IMR-90 (cell line): Measurements from ENCODE around the gene SIRT2. TPM values are rescaled to one million over a fixed set of nuclear protein-coding genes. Genes with fewer than 3 reads are reported as not detected.
A peak's percentile ranks its signal among the peaks of the same experiment; 100 is the strongest.

Source experiments
- ATAC-seq: fragments of 200-7000 bp; cut with Tn5 transposase; 2 replicates; pipeline ENCODE4 v1.9.1; 2020; ENCODE audit warnings: low read depth, mild to moderate bottlenecking, moderate library complexity
- BruUV-seq: library from RNA; stranded (reverse); fragments of 400-500 nt; replicated peaks from 2 replicates; lab custom pipeline; 2021; lab: Mats Ljungman, UMichigan
- CTCF ChIA-PET: fragments of 300-600 bp; formaldehyde crosslinking; extraction: SDS; loops from one replicate; lab custom pipeline; 2021; ENCODE audit warnings: antibody characterized with exemption; lab: Yijun Ruan, JAX
- POLR2A ChIA-PET: fragments of 300-600 bp; sonication (Branson Sonifier 250); formaldehyde crosslinking; loops from one replicate; lab custom pipeline; 2022; ENCODE audit warnings: antibody characterized with exemption; ENCODE audit not compliant: unreplicated experiment; lab: Charles Lee
- DNase-seq: peaks from one replicate; pipeline ENCODE4 v3.0.0; 2013
- H2AFZ ChIP-seq: replicated peaks from 2 replicates; pipeline ENCODE3; 2013; ENCODE audit warnings: low read length, mild to moderate bottlenecking; ENCODE audit not compliant: poor library complexity
- H2AK5ac ChIP-seq: 2 replicates; pipeline ENCODE4 v1.6.1; 2013; ENCODE audit warnings: low read depth, low read length, inconsistent platforms
- H2AK9ac ChIP-seq: replicated peaks from 2 replicates; pipeline ENCODE3; 2013; ENCODE audit warnings: mild to moderate bottlenecking, low read depth, low read length, moderate library complexity; ENCODE audit not compliant: poor library complexity
- H2BK120ac ChIP-seq: 2 replicates; pipeline ENCODE4 v1.6.1; 2013; ENCODE audit warnings: low read depth, low read length, inconsistent platforms
- H2BK15ac ChIP-seq: 3 replicates; pipeline ENCODE4 v1.6.1; 2013; ENCODE audit warnings: low read depth, low read length, inconsistent platforms
- H2BK20ac ChIP-seq: 2 replicates; pipeline ENCODE4 v1.6.1; 2013; ENCODE audit warnings: low read depth, mild to moderate bottlenecking, inconsistent platforms, low read length, moderate library complexity
- H2BK5ac ChIP-seq: 2 replicates; pipeline ENCODE4 v1.6.1; 2013; ENCODE audit warnings: mild to moderate bottlenecking, low read depth, low read length, inconsistent platforms; ENCODE audit not compliant: poor library complexity, severe bottlenecking
- H3K14ac ChIP-seq: replicated peaks from 2 replicates; pipeline ENCODE4 v1.6.1; 2013; ENCODE audit warnings: low read depth, low read length, inconsistent platforms
- H3K18ac ChIP-seq: 2 replicates; pipeline ENCODE4 v1.6.1; 2013; ENCODE audit warnings: low read depth, low read length, control low read depth
- H3K23ac ChIP-seq: 2 replicates; pipeline ENCODE4 v1.6.1; 2013; ENCODE audit warnings: low read depth, low read length, inconsistent platforms
- H3K27ac ChIP-seq: 2 replicates; pipeline ENCODE4 v1.5.1; 2013; ENCODE audit warnings: mild to moderate bottlenecking, control low read depth, low read length; ENCODE audit not compliant: insufficient read depth
- H3K27me3 ChIP-seq: 2 replicates; pipeline ENCODE4 v1.6.1; 2013; ENCODE audit warnings: low read length; ENCODE audit not compliant: control insufficient read depth, insufficient read depth
- H3K36me3 ChIP-seq: 2 replicates; pipeline ENCODE4 v1.6.1; 2013; ENCODE audit warnings: low read length, mixed read lengths; ENCODE audit not compliant: control insufficient read depth, insufficient read depth
- H3K4ac ChIP-seq: 2 replicates; pipeline ENCODE4 v1.6.1; 2013; ENCODE audit warnings: low read depth, low read length, inconsistent platforms
- H3K4me1 ChIP-seq: 2 replicates; pipeline ENCODE4 v1.6.1; 2013; ENCODE audit warnings: low read length, mixed read lengths; ENCODE audit not compliant: control insufficient read depth, insufficient read depth
- H3K4me2 ChIP-seq: 2 replicates; pipeline ENCODE4 v1.6.1; 2013; ENCODE audit warnings: low read depth, mild to moderate bottlenecking, control low read depth, low read length, moderate library complexity
- H3K4me3 ChIP-seq: 2 replicates; pipeline ENCODE4 v1.5.1; 2013; ENCODE audit warnings: low read depth, mild to moderate bottlenecking, control low read depth, low read length, moderate library complexity; ENCODE audit not compliant: insufficient read depth
- H3K56ac ChIP-seq: 2 replicates; pipeline ENCODE4 v1.6.1; 2013; ENCODE audit warnings: low read length, inconsistent platforms; ENCODE audit not compliant: insufficient read depth; ENCODE audit errors: extremely low read depth
- H3K79me1 ChIP-seq, 2 experiments: 2 replicates each; pipeline ENCODE4 v1.6.1; 2013; ENCODE audit warnings: low read length in 2 of 2, inconsistent platforms in 1 of 2, low read depth in 1 of 2
- H3K9ac ChIP-seq: 2 replicates; pipeline ENCODE4 v1.6.1; 2013; ENCODE audit warnings: low read depth, low read length, control low read depth
- H3K9me1 ChIP-seq: 2 replicates; pipeline ENCODE4 v1.6.1; 2013; ENCODE audit warnings: low read length, inconsistent platforms; ENCODE audit not compliant: insufficient read depth
- H3K9me3 ChIP-seq: 2 replicates; pipeline ENCODE4 v1.6.1; 2013; ENCODE audit warnings: low read length; ENCODE audit not compliant: control insufficient read depth, insufficient read depth
- H4K20me1 ChIP-seq: 2 replicates; pipeline ENCODE4 v1.6.1; 2013; ENCODE audit warnings: low read length, inconsistent platforms; ENCODE audit not compliant: insufficient read depth
- H4K5ac ChIP-seq: 2 replicates; pipeline ENCODE4 v1.6.1; 2013; ENCODE audit warnings: mild to moderate bottlenecking, low read depth, low read length, control low read depth
- H4K8ac ChIP-seq, 2 experiments: 2 replicates each; pipeline ENCODE4 v1.6.1; 2013; ENCODE audit warnings: low read depth in 2 of 2, low read length in 2 of 2, control low read depth in 1 of 2, inconsistent platforms in 1 of 2
- H4K91ac ChIP-seq: 2 replicates; pipeline ENCODE4 v1.6.1; 2013; ENCODE audit warnings: low read depth, low read length, inconsistent platforms; ENCODE audit not compliant: insufficient read depth
- BHLHE40 ChIP-seq: fragments of 150-350 bp; IDR thresholded peaks from 2 replicates; pipeline ENCODE4 v1.6.1; 2016; ENCODE audit warnings: mild to moderate bottlenecking, low read depth, low read length
- MAFK ChIP-seq: IDR thresholded peaks from 2 replicates; pipeline ENCODE4 v1.6.1; 2012; ENCODE audit warnings: low read depth, low read length, improper control_type of control experiment
- RFX5 ChIP-seq: IDR thresholded peaks from 2 replicates; pipeline ENCODE4 v1.8.0; 2012; ENCODE audit warnings: low read depth, mild to moderate bottlenecking, low read length, moderate library complexity
- WGBS, 2 experiments: methylation state at CpG; one replicate each; pipeline versions ENCODE4 v1.1.5 to v1.1.7; 2013; ENCODE audit warnings: missing lambda C conversion rate in 2 of 2; ENCODE audit not compliant: insufficient read length in 1 of 2; ENCODE audit errors: extremely low coverage in 2 of 2; 5-methylcytosine and 5-hydroxymethylcytosine counted together
- dilution Hi-C: fragments of 300-500 bp; cut with HindIII; formaldehyde crosslinking; loops from one replicate; pipeline ENCODE4 v1.14.3; 2018; ENCODE audit warnings: low sequenced_read_pairs; ENCODE audit not compliant: unreplicated experiment
- in situ Hi-C: fragments of 300-500 bp; cut with MboI; formaldehyde crosslinking; loops from 3 replicates; pipeline ENCODE4 v1.14.3; 2019; ENCODE audit warnings: low sequenced_read_pairs, inconsistent platforms, mixed read lengths
- intact Hi-C: fragments of 100-400 bp; cut with micrococcal nuclease; formaldehyde crosslinking; loops from 2 replicates; pipeline ENCODE4 v1.10.0; 2022
- polyA plus RNA-seq, 3 experiments: library from polyadenylated mRNA; depleted of rRNA; stranded (reverse); fragments of >200 nt; gene quantifications; 2 replicates each; pipeline ENCODE4 v1.2.3, GENCODE V29; 2012; ENCODE audit warnings: low replicate concordance in 1 of 3
- total RNA-seq: library from RNA; depleted of rRNA; stranded (reverse); fragments of >200 nt; gene quantifications from 2 replicates; pipeline ENCODE4 v1.2.3, GENCODE V29; 2012
- TF ChIP-seq, protein P1 (sequence below): fragments of 150-350 bp; IDR thresholded peaks from 2 replicates; pipeline ENCODE4 v1.6.1; 2016; ENCODE audit warnings: low read depth, mild to moderate bottlenecking, low read length, moderate library complexity, borderline replicate concordance

SIRT2 gene
- total and polyA plus RNA-seq, 2 of the 4 experiments (the other 2 are of a cell fraction): 43.0 to 50.0 TPM

DNA sequence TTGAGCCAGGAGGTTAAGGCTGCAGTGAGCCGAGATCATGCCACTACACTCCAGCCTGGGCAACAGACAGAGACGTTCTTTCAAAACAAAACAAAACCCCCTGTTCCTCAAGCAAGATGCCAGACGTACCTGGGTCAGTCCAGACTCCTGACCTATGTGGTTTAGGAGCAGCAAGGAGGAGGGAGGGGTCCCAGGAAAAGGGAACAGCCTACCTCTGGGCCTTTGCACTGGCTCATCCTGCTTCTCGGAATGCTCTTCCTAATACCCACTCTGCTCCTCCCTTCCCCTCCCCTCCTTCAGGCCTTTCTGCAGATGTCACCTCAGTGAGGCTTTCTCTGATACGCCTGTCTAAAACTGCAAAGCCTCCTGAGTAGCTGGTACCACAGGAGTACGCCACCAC, 30.9 kb downstream of the SIRT2 start:
- DNase-seq (no peak), ATAC-seq (no peak)
- no peak overlapping the region for H4K91ac ChIP-seq
- peaks cover 5% of the 10 kb centered on the region; the same call in 1 of the 2 replicates for H3K4me1 ChIP-seq
- H2AK5ac ChIP-seq: no peak overlapping the region
- no peak overlapping the region for H3K4me3 ChIP-seq
- POLR2A ChIA-PET: no interaction called here
- BruUV-seq: no TSS peak
- H3K4me2 ChIP-seq: no peak overlapping the region
- no peak overlapping the region for H4K8ac ChIP-seq
- H3K79me1 ChIP-seq: no peaks in the 10 kb centered on the region
- H3K9me1 ChIP-seq: peaks cover 7% of the 10 kb centered on the region
- peak overlapping the region; percentile 63 for H2AFZ ChIP-seq
- CTCF ChIA-PET: interaction anchor here (0.9 kb wide), 1 partner anchor 8 kb away, joined by 3 read pairs; no protein-coding TSS in a partner anchor
- no peak overlapping the region for H2BK15ac ChIP-seq
- no peaks in the 10 kb centered on the region for H4K20me1 ChIP-seq
- H4K5ac ChIP-seq: no peak overlapping the region
- H3K14ac ChIP-seq: no peak overlapping the region
- no peak overlapping the region for H3K27ac ChIP-seq
- H3K9ac ChIP-seq: no peak overlapping the region
- no peak overlapping the region for H3K4ac ChIP-seq
- no peak overlapping the region; the same call in 1 of the 2 replicates for H2BK120ac ChIP-seq
- H3K36me3 ChIP-seq: no peaks in the 10 kb centered on the region
- no peak overlapping the region for H3K56ac ChIP-seq
- intact Hi-C loops (no loop called here), dilution Hi-C loops (no loop called here), in situ Hi-C loops (no loop called here)
- H2AK9ac ChIP-seq: no peak overlapping the region
- H3K23ac ChIP-seq: no peak overlapping the region
- no peak overlapping the region for H2BK20ac ChIP-seq
- no peak overlapping the region for H3K18ac ChIP-seq
- TF ChIP-seq BHLHE40 (no peak), MAFK (no peak), RFX5 (no peak)
- TF ChIP-seq, protein P1, sequence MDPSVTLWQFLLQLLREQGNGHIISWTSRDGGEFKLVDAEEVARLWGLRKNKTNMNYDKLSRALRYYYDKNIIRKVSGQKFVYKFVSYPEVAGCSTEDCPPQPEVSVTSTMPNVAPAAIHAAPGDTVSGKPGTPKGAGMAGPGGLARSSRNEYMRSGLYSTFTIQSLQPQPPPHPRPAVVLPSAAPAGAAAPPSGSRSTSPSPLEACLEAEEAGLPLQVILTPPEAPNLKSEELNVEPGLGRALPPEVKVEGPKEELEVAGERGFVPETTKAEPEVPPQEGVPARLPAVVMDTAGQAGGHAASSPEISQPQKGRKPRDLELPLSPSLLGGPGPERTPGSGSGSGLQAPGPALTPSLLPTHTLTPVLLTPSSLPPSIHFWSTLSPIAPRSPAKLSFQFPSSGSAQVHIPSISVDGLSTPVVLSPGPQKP: no peak
- WGBS, 2 experiments: no CpG with 5 or more reads among the region's 6 CpGs
- no peak overlapping the region for H2BK5ac ChIP-seq
- H3K9me3 ChIP-seq: no peaks in the 10 kb centered on the region
- no peaks in the 10 kb centered on the region for H3K27me3 ChIP-seq
